GM19351 (cell line): ENCODE measurements around the gene SLC25A24.
"Not testable (repeated sequence)": the region's sequence is repeated elsewhere in the genome, so short reads cannot be mapped to it uniquely, and the experiment has no call there.

Experiments
- ATAC-seq: cut with Tn5 transposase; IDR thresholded peaks from one replicate; pipeline ENCODE4 v1.9.1; 2021; ENCODE audit warnings: mild to moderate bottlenecking, moderate library complexity; ENCODE audit not compliant: unreplicated experiment

Gene SLC25A24

DNA sequence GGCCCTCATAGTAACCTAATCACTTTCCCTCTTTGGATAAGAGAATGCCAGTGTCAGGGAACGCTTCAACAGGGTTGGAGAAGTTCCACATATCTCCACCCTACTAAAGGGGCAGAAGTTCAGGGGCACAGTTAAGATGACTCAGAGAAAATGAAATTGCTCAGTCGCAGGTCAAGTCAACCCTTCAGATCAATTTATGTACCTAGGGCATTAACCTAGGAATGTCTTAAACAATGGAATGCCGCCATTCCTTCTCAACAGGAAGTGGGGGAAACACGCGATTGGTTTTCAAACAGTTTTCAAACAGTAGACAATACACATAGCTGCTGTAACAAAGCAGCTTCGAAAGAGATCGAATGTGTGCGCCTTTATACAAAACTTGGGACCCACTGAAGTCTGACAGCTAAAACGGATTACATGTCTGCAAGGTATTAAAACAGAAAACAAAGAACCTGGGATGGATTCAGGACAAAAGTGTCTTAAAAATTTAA, 897 bp downstream of the SLC25A24 start:
- peak; percentile 3 for ATAC-seq

GRCh38 chr1:108194051-108194450, 6.1 kb downstream of the SLC25A24 start:
- no peak for ATAC-seq

DNA sequence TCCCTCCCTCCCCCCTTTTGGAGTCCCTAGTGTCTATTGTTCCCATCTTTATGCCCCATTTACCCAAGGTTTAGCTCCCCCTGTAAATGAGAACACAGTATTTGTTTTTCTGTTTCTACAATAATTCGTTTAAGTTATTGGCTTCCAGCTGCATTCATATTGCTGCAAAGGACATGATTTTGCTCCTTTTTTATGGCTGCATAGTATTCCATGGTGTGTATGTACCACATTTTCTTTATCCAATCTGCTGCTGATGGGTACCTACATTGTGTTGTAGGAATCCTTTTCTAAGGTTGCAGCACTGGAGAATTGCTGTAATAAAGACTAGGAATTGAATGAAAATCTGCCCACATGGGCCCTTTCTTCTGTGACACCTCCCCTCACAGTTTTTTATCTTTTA, 6.8 kb downstream of the SLC25A24 start:
- no peak for ATAC-seq

DNA sequence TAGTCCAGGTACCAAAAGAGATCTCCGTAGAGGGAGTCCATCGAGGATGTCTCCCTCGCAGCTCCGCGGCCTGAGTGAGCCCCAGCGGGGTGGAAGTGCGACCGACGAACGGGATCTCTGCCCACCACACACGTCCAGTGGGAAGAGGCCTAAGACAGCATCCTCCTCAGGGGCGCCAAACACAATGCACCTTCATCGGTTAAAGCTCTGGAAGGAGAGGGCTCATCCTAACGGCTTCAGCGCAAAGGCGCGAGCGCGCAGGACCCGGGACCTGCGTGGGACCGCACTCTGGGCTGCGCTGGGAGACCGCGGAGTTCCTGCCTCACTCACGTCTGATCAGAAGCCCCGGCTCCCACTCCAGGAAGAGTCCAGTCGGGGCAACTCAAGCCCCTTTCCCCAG, 7.6 kb downstream of the SLC25A24 start:
- ATAC-seq = no peak

- no peak for ATAC-seq
Observed at GRCh38 chr1:108190686-108191416, 9.3 kb downstream of the SLC25A24 start.

DNA sequence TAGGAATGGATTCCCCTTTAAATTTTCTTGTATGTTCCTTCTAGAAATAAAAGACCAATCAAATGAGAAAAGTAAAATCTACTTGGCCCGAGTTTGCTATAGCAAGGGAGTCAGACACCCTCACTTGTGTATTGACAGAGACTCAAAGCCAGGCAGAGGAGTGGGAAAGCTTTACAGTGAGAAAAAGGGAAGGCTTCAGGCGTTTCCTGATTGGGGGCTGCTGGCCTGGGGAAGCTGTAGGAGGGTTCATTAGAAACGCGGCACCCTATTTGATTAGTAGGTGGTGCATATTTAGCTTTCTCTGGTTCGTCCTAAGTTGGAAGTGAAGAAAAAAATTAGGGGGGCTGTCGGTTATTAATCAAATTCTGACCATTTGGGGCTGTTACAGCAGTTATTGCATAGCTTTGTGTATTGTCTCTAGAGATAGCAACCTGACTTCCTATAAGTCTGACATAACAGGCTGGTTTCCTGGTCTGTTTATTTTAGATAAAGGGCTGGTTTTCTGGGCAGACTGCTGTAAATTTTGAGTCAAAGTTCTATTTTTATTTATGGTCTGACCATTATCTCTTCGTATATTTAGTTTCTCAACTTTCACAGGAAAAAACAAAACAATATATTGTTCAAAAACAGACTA, 10.0 kb downstream of the SLC25A24 start:
- no peak for ATAC-seq

GRCh38 chr1:108188801-108189200, 11.3 kb downstream of the SLC25A24 start:
- ATAC-seq = no peak

- no peak for ATAC-seq
Observed at GRCh38 chr1:108182959-108183700, 17.0 kb downstream of the SLC25A24 start.

- ATAC-seq = no peak
Observed at GRCh38 chr1:108179018-108179417, 21.1 kb downstream of the SLC25A24 start.

DNA sequence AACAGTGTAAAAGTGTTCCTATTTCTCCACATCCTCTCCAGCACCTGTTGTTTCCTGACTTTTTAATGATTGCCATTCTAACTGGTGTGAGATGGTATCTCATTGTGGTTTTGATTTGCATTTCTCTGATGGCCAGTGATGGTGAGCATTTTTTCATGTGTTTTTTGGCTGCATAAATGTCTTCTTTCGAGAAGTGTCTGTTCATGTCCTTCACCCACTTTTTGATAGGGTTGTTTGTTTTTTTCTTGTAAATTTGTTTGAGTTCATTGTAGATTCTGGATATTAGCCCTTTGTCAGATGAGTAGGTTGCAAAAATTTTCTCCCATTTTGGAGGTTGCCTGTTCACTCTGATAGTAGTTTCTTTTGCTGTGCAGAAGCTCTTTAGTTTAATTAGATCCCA, 37.7 kb downstream of the SLC25A24 start:
- not testable (repeated sequence) for ATAC-seq

- ATAC-seq = not testable (repeated sequence)
Observed at GRCh38 chr1:108159951-108160350, 40.2 kb downstream of the SLC25A24 start.

GRCh38 chr1:108158893-108159453, 41.2 kb downstream of the SLC25A24 start:
- no peak for ATAC-seq

- no peak for ATAC-seq
Observed at GRCh38 chr1:108154314-108154713, 45.8 kb downstream of the SLC25A24 start.

DNA sequence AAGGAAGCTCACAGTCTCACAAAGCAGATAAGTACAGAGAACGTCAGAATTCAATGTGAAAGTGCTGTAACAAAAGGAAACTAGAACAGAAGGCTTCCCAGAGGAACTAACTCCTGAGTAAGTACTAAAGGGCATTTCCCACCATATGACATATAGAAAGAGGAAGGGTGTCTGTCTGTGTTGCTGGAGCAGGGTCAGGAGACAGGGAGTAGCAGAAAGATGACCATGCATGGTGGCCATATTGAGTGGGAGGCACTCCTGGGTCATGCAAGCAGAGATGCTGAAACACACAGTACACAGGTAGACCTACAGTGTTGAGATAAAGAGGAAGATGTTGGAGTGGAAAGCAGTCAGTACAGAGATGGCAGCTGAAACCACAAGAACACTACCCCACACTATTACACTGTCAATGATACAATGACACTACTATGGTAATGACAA, 47.3 kb downstream of the SLC25A24 start:
- ATAC-seq = no peak

- no peak for ATAC-seq
Observed at GRCh38 chr1:108151548-108151947, 48.6 kb downstream of the SLC25A24 start.

DNA sequence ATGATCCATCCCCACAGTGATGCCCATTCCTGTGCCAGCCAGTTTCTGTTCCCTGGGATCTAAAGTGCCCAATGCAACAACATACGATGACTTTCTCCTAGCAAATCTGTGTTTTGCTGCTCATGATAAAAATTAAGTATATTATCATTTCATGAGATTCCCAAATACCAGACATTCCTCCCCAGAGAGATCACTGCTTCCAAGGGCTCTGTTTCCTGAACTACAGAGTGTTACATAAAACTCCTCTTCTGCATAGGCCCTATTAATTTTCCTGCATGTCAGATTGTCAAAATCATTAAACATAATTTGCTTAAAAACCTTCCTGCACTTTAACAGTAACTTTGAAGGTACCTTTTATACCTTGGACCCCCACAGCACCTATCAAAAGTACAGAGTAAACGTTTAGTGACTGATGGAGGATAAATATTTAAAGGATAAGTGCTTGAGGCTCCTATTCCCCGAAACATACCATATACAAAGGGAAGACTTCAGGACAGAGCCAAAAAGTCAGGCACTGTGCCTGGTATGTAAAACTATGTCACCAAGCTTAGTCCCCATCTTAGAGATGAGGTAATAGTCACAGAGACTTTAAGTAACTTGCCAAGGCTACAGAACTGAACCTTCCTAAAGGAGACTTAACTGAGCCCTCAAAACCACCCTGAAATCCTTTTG, 50.2 kb downstream of the SLC25A24 start:
- ATAC-seq = no peak

- ATAC-seq = not testable (repeated sequence)
Observed at GRCh38 chr1:108144569-108144968, 55.6 kb downstream of the SLC25A24 start.

DNA sequence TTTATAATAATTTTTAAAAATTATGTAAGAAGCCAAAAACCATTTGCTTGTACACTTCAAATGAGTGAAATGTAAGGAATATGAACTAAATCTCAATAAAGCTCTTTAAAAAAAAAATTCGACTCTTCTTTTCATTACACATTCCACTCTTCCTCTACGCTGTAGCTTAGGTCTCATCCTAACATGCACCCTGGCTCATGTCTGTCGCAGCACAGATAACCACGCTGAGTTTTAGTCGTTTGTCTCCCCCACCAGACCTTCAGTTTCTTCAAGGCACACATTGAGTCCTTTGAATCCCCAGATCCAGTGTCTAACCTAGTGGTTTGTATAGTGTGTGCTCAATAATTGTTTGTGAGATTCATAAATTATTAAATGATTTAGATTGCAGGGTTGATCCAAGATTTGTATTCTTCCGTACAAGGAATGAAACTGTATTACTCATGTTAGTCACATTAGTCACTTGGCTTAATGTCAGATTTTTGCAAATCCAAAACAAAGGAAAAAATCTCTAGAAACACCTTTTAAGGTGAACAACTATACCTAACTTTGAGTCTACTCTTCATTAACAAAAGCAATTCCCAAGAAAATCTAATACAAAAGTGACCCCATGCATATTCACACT, 57.3 kb downstream of the SLC25A24 start:
- ATAC-seq = no peak

DNA sequence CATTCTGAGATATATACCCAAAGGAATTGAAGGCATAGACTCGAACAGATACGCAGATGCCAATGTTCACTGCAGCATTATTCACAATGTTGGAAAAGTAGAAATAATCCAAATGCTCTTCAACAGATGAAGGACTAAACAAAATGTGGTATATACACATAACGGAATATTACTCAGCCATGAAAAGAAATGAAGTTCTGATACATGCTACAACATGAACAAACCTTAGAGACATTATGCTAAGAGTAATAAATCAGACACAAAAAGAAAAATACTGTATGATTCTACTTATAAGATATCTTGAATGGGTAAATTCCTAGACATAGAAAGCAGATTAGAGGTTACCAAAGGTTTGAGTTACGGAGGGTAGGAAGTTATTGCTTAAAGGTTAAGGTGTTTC, 57.9 kb downstream of the SLC25A24 start:
- no peak for ATAC-seq

DNA sequence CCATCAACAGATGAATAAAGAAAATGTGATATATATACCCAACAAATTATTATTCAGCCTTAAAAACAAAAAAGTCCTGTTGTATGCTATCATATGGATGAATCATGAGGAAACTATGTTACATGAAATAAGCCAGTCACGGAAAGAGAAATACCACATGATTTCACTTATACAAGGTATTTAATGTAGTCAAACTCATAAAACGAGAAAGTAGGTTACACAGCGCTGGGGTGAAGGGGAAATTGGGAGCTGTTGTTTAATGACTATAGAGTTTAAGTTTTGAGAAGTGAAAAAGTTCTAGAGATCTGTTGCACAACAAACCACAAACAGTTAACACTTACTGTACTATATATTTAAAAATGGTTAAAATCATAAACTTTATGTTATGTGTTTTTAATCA, 58.5 kb downstream of the SLC25A24 start:
- ATAC-seq = no peak
